SU-DHL-6 (cell line): ENCODE results near the gene DPP6.

Experiments used
- CTCF ChIP-seq: fragments of 200-600 bp; sonication (generic); IDR thresholded peaks from one replicate; pipeline ENCODE4 v1.5.1; 2017; ENCODE audit warnings: antibody characterized with exemption, mild to moderate bottlenecking, low read length, moderate library complexity; ENCODE audit not compliant: insufficient read depth, poor library complexity, severe bottlenecking
- EZH2phosphoT487 ChIP-seq: fragments of 200-600 bp; sonication (generic), shearing (Covaris generic); conservative IDR thresholded peaks from 2 replicates; pipeline ENCODE4 v1.6.1; 2018; ENCODE audit warnings: mild to moderate bottlenecking, antibody characterized with exemption, low read length, moderate library complexity, mixed read lengths

- no peak for TF ChIP-seq EZH2phosphoT487
- TF ChIP-seq CTCF: no peak
Observed at GRCh38 chr7:154450451-154450850, 398.3 kb downstream of the DPP6 start.
